HUES64 (cell line): ENCODE results near the gene GULP1. TPM values are rescaled to one million over a fixed set of nuclear protein-coding genes. Genes with fewer than 3 reads are reported as not detected.
A peak's percentile ranks its signal among the peaks of the same experiment; 100 is the strongest.

Experiments
- H3K27ac ChIP-seq: 2 replicates; pipeline ENCODE4 v1.7.0; 2013; ENCODE audit warnings: low read depth, low read length, inconsistent platforms
- H3K27me3 ChIP-seq: 2 replicates; pipeline ENCODE4 v1.6.1; 2013; ENCODE audit warnings: mild to moderate bottlenecking, low read length; ENCODE audit not compliant: insufficient read depth
- H3K36me3 ChIP-seq: 2 replicates; pipeline ENCODE4 v1.6.1; 2013; ENCODE audit warnings: mild to moderate bottlenecking, low read length; ENCODE audit not compliant: insufficient read depth
- H3K4me1 ChIP-seq: 2 replicates; pipeline ENCODE4 v1.6.1; 2013; ENCODE audit warnings: mild to moderate bottlenecking, low read length, moderate library complexity; ENCODE audit not compliant: insufficient read depth
- H3K4me3 ChIP-seq: 2 replicates; pipeline ENCODE4 v1.5.1; 2013; ENCODE audit warnings: mild to moderate bottlenecking, low read length, moderate library complexity
- H3K9ac ChIP-seq: 2 replicates; pipeline ENCODE4 v1.6.1; 2013; ENCODE audit warnings: mild to moderate bottlenecking, low read depth, low read length
- H3K9me3 ChIP-seq: 2 replicates; pipeline ENCODE4 v1.6.1; 2013; ENCODE audit warnings: low read depth, low read length; ENCODE audit not compliant: insufficient read depth
- WGBS: fragments of 150-250, 120-280 bp; methylation state at CpG from one replicate; pipeline ENCODE4 v1.1.7; 2013; ENCODE audit warnings: missing lambda C conversion rate; 5-methylcytosine and 5-hydroxymethylcytosine counted together
- polyA plus RNA-seq, 2 experiments: library from polyadenylated mRNA; stranded (reverse); fragments of 50-300 nt; gene quantifications; one replicate each; pipeline ENCODE4 v1.2.3, GENCODE V29; 2013

Gene GULP1
- 90.3 TPM for polyA plus RNA-seq (2013, experiment 1 of 2)
- polyA plus RNA-seq (2013, experiment 2 of 2), result 83.4 TPM

- H3K27me3 ChIP-seq, result no peaks in the 10 kb centered on the region
- peaks cover 15% of the 10 kb centered on the region for H3K4me1 ChIP-seq
- no peaks in the 10 kb centered on the region for H3K9me3 ChIP-seq
- H3K4me3 ChIP-seq, result peak within 1 kb of the TSS; percentile 88
- H3K9ac ChIP-seq, result peak within 1 kb of the TSS; percentile 96
- peak within 1 kb of the TSS; percentile 99 for H3K27ac ChIP-seq
- H3K36me3 ChIP-seq, result no peaks in the 10 kb centered on the region
- under 1% methylated on average over 61 of the region's 61 CpGs for WGBS
These were observed at the start of gene GULP1 for GRCh38 chr2:188291617-188292347. Gene GULP1 (plus strand): TSS chr2:188291874. CDS start chr2:188477703, 185,829 bp downstream.

GRCh38 chr2:188243381-188243780, 48.3 kb upstream of the GULP1 start:
- Histone ChIP-seq H3K9ac (no peak overlapping the region), H3K4me3 (no peak overlapping the region), H3K36me3 (no peaks in the 10 kb centered on the region), H3K9me3 (peaks cover 8% of the 10 kb centered on the region), H3K27me3 (no peaks in the 10 kb centered on the region), H3K4me1 (no peaks in the 10 kb centered on the region), H3K27ac (no peak overlapping the region)
- 100% methylated on average over 1 of the region's 1 CpG for WGBS

DNA sequence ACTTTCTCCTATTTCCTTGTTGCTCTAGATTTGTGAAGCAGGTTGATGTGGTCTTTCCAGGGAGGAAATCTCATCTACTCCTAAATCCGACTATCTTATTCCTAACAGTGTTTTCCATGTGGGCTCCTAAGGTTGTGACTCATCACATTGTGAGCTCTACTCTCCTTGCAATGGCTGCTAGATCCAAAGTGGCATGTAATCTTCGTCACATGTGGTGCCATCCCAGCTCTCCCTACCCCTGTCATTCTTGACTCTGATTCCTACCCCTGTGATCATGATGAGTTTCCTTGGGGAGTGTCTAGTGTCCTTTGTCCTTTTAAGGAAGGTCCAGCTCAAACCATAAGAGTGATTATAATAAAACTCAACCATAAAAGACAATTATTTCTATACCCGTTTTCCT, 47.3 kb upstream of the GULP1 start:
- WGBS, result 86% methylated on average over 3 of the region's 3 CpGs
- no peak overlapping the region for H3K9ac ChIP-seq
- H3K27me3 ChIP-seq, result no peaks in the 10 kb centered on the region
- no peak overlapping the region for H3K27ac ChIP-seq
- peaks cover 2% of the 10 kb centered on the region; the same call in 1 of the 2 replicates for H3K4me1 ChIP-seq
- no peak overlapping the region for H3K4me3 ChIP-seq
- H3K9me3 ChIP-seq, result no peaks in the 10 kb centered on the region
- no peaks in the 10 kb centered on the region for H3K36me3 ChIP-seq

- Histone ChIP-seq H3K27me3 (no peaks in the 10 kb centered on the region), H3K36me3 (no peaks in the 10 kb centered on the region), H3K4me1 (peaks cover 9% of the 10 kb centered on the region; the same call in 1 of the 2 replicates), H3K4me3 (no peak overlapping the region), H3K9me3 (no peaks in the 10 kb centered on the region), H3K9ac (no peak overlapping the region), H3K27ac (no peak overlapping the region)
- WGBS, result 94% methylated on average over 4 of the region's 5 CpGs
These were observed 46.4 kb upstream of the GULP1 start for GRCh38 chr2:188245230-188245629.

DNA sequence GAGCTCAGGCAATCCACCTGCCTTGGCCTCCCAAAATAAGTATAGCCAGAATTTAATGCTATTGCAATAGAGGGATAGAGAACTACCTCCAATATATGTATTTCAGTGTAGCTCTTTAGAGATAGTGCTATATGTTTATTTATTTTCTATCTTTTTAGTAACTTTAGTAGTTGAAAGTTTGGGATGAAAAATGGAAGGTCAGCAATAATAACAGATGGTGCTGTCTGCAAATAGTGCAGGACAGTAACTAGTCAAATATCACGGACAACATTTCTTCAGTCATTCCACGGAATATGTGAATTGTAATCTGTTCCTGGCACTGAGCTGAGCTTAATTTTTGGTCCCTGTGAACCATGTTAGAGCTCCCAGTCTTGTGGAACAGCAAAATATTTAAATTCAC, 43.2 kb upstream of the GULP1 start:
- no peak overlapping the region for H3K4me3 ChIP-seq
- H3K27ac ChIP-seq, result no peak overlapping the region
- 0 out of 2 replicates have a peak, but pooled peaks cover 7% of the 10 kb centered on the region for H3K9me3 ChIP-seq
- 95% methylated on average over 2 of the region's 2 CpGs for WGBS
- peaks cover 17% of the 10 kb centered on the region; the same call in 1 of the 2 replicates for H3K4me1 ChIP-seq
- no peaks in the 10 kb centered on the region for H3K27me3 ChIP-seq
- H3K36me3 ChIP-seq, result no peaks in the 10 kb centered on the region
- H3K9ac ChIP-seq, result no peak overlapping the region

DNA sequence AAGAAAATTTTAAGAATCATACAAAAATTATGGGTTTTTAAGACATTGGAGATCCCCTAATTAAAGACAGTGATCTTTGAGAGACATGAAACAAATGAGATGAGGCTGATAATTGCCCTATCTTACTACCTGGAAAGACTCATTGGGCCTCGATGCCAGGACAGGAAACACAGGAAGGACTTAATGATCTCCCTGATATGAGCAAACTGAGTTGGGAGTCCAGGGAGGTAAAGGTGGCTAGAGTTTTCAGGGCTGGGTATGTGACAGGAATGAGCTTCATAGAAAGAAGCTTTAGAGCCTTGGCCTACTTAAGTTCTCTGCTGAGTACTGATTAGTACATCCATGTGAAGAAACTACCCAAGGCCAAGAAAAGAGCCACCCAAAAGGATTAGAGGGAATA, 40.6 kb upstream of the GULP1 start:
- Histone ChIP-seq H3K27me3 (no peaks in the 10 kb centered on the region), H3K4me3 (no peak overlapping the region), H3K4me1 (peaks cover 17% of the 10 kb centered on the region; the same call in 1 of the 2 replicates), H3K36me3 (no peaks in the 10 kb centered on the region), H3K27ac (no peak overlapping the region), H3K9me3 (0 out of 2 replicates have a peak, but pooled peaks cover 7% of the 10 kb centered on the region), H3K9ac (no peak overlapping the region)
- 93% methylated on average over 1 of the region's 1 CpG for WGBS

GRCh38 chr2:188256420-188256819, 35.3 kb upstream of the GULP1 start:
- H3K36me3 ChIP-seq, result no peaks in the 10 kb centered on the region
- H3K27me3 ChIP-seq, result no peaks in the 10 kb centered on the region
- H3K4me3 ChIP-seq, result no peak overlapping the region
- no peak overlapping the region for H3K9ac ChIP-seq
- H3K4me1 ChIP-seq, result no peaks in the 10 kb centered on the region
- 0 out of 2 replicates have a peak, but pooled peaks cover 12% of the 10 kb centered on the region for H3K9me3 ChIP-seq
- no peak overlapping the region for H3K27ac ChIP-seq

GRCh38 chr2:188265315-188265714, 26.4 kb upstream of the GULP1 start:
- no peak overlapping the region for H3K27ac ChIP-seq
- H3K4me1 ChIP-seq, result no peaks in the 10 kb centered on the region
- no peaks in the 10 kb centered on the region for H3K36me3 ChIP-seq
- no peak overlapping the region for H3K9ac ChIP-seq
- no peaks in the 10 kb centered on the region for H3K27me3 ChIP-seq
- WGBS, result no CpG with 5 or more reads among the region's 2 CpGs
- H3K4me3 ChIP-seq, result no peak overlapping the region
- peaks cover 11% of the 10 kb centered on the region; the same call in 1 of the 2 replicates for H3K9me3 ChIP-seq

DNA sequence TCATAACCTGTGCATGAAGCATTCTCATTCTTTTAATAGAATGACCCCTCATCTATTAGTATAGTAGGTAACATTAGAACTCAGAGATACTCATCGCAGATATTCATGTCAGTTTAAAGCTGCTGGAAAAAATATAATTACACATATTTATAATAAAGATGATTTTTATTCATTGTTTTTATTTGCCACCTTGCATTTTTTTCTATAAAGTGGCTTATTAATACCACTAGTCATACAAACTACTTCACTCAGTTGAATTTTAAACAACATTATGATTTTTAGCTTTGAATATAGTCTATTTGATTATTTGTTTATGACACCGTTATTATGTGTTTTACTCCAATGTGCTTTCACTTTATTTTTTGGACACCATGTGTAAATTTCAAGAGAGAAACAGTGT, 23.9 kb upstream of the GULP1 start:
- H3K27me3 ChIP-seq, result no peaks in the 10 kb centered on the region
- H3K4me1 ChIP-seq, result no peaks in the 10 kb centered on the region
- H3K36me3 ChIP-seq, result no peaks in the 10 kb centered on the region
- no peak overlapping the region for H3K4me3 ChIP-seq
- no peak overlapping the region for H3K27ac ChIP-seq
- WGBS, result 100% methylated on average over 1 of the region's 2 CpGs
- H3K9ac ChIP-seq, result no peak overlapping the region
- peaks cover 13% of the 10 kb centered on the region; the same call in 1 of the 2 replicates for H3K9me3 ChIP-seq

DNA sequence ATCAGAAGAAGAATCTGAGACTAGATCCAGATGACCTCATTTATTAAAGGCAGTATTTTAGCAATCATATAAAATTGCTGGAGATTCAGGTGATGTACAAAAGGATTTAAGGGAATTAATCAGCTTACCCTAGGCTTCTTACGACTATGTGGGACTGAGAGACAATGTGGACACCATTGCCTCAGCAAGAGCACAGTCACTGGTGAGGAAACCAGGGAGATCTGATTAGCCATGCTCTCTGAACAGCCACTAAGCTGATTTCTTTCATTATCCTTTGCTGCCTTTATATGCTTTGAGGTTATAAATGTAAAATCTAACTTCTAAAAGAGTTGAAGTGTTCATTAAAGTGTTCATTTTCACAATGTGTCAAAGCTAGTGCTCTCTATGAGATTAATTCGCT, 22.7 kb upstream of the GULP1 start:
- no peak overlapping the region for H3K4me3 ChIP-seq
- peaks cover 2% of the 10 kb centered on the region; the same call in 1 of the 2 replicates for H3K4me1 ChIP-seq
- H3K27me3 ChIP-seq, result no peaks in the 10 kb centered on the region
- H3K9ac ChIP-seq, result no peak overlapping the region
- WGBS, result 98% methylated on average over 2 of the region's 2 CpGs
- H3K9me3 ChIP-seq, result peaks cover 13% of the 10 kb centered on the region; the same call in 1 of the 2 replicates
- H3K36me3 ChIP-seq, result no peaks in the 10 kb centered on the region
- no peak overlapping the region for H3K27ac ChIP-seq

DNA sequence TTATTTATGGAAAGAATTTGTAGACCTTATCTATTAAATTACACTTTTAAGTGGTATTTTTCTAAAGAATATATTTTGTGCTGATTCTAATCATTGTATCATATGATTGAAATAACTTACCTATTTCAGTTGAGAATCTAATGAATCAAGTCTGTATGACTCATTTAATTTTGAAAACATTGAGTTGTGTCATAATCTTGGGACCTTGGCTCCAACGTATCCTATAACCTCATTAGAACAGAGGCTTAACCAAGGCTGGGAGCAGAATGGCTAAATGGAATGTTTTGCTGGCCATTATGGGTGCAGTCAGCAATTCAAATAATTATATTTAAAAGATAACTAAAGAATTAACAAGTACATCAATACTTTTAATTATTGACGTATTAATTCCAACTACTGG, 19.6 kb upstream of the GULP1 start:
- peaks cover 13% of the 10 kb centered on the region; the same call in 1 of the 2 replicates for H3K9me3 ChIP-seq
- H3K4me1 ChIP-seq, result peaks cover 26% of the 10 kb centered on the region
- no peak overlapping the region for H3K4me3 ChIP-seq
- no peaks in the 10 kb centered on the region for H3K36me3 ChIP-seq
- 92% methylated on average over 1 of the region's 2 CpGs for WGBS
- no peak overlapping the region for H3K27ac ChIP-seq
- H3K27me3 ChIP-seq, result no peaks in the 10 kb centered on the region
- H3K9ac ChIP-seq, result no peak overlapping the region
